Erythroblast (primary cell): ENCODE data around the gene CD320.

Experiments used
- GATA1 ChIP-seq: IDR thresholded peaks from 2 replicates; pipeline ENCODE4 v1.6.1; 2011; ENCODE audit warnings: low read depth, mild to moderate bottlenecking, control low read depth, low read length, moderate library complexity
- POLR2A ChIP-seq: IDR thresholded peaks from 2 replicates; pipeline ENCODE4 v1.6.1; 2011; ENCODE audit warnings: mild to moderate bottlenecking, low read length

GRCh38 chr19:8335343-8336071 is 27.3 kb upstream of the CD320 start:
- TF ChIP-seq POLR2A (no peak), GATA1 (no peak)
